NCI-H748 (cell line): ENCODE results near the gene MYNN.

Experiments used
- DNase-seq: peaks from one replicate; lab custom pipeline; 2025; ENCODE audit not compliant: unreplicated experiment; lab: John Stamatoyannopoulos, UW

The MYNN gene

DNA sequence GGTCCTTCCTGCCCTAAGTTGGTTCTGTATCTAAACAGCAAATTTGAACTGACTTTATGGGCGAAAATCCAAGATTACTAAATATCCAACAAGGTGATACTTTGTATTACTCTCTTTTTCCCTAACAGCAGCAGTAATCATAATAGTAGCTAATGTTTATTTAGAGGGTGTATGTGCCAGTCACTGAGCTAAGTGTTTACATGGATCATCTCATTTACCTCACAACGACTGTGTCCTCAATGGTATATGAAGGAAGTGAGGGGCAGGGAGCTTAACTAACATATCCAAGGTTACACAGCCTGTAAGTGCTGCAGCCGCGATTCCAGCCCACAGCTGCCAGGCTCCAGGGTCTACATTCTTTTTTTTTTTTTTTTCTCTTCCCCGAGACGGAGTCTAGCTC is 49.8 kb downstream of the MYNN start:
- peak; percentile 78 for DNase-seq

- no peak for DNase-seq
Measured at GRCh38 chr3:169825316-169825715, 52.1 kb downstream of the MYNN start.

DNA sequence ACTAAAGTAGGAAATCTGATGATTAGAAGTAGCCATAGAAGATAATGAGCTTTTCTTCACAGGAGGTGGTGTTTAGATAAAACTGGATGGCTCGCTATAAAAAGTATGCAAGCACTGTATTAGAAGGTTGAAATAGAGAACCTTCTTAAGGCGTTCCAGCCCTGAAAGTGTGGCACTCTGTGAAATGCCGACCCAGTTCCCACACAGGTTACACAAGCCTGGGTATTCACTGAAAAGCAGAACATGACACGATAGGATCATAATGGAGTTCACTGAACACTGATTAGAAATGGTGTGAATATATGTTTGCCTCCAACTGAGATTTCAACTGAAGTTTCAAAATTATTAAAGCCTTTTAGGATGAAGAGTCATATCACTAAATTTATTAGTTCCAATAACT is 54.5 kb downstream of the MYNN start:
- DNase-seq = no peak

DNA sequence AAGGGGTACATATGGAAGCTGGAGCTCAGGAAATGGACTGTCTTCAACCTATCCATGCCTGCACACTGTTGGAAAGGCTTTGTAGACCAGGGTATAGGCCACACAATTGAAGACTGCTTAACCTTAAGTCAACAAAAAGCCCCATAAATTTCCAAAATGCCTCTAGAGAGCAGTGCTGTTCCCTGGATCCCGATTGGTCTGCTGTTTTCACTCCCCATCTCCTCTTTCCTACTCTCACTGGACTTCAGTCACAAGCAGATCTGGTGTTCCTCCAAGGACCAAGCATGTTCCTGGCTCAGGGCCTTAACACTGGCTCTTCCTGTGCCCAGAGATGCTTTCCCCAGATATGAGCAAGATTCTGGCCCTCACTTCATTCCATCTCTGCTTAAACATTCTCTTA is 62.3 kb downstream of the MYNN start:
- no peak for DNase-seq

DNA sequence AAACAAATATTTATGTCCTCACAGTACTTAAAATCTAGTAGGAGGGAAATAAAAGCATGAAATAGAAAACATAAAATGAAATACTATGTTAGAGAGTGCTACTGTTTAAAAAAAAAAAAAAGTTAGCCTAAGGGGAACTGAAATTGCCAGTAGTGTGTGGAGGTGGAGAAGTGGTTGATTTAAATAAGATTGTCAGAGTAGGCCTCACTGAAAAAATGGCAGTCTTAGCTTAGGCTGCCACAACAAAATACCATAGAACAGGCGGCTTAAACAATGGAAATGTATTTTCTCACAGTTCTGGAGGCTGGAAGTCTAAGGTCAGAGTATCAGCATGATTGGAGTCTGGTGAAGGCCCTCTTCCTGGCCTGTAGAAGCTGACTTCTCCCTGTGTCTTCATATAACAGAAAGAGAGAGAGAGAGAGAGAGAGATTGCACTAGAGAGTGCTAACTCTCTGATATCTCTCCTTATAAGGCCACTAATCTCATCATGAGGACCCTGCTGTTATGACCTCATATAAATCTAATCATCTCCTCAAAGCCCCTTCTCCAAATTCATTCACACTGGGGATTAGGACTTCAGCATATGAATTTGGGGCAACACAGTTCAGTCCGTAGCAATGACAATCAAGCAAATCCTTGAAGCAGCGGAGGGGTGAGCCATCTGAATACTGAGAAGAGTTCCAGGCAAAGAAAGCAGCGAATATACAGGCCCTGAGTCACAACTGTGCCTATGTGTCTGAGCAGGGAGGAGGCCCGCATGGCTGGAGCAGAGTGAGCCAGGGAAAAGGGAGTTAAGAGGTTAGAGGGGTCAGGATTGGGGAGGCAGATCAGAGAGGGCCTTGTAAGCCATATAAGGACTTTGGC is 63.1 kb downstream of the MYNN start:
- no peak for DNase-seq

GRCh38 chr3:169836942-169837275 is 63.7 kb downstream of the MYNN start:
- DNase-seq = no peak

GRCh38 chr3:169838511-169839030 is 65.4 kb downstream of the MYNN start:
- no peak for DNase-seq
